Activated naive CD8-positive, alpha-beta T cell treated with anti-CD3 and anti-CD28 coated beads, Interleukin-2, amount 50 U/mL, for 16 hours (primary cell): Measurements from ENCODE around the gene CEACAM1.
"Not testable (repeated sequence)": the region's sequence is repeated elsewhere in the genome, so short reads cannot be mapped to it uniquely, and the experiment has no call there.

Source experiments
- DNase-seq: peaks from one replicate; pipeline ENCODE4 v3.0.0-alpha.2; 2020; ENCODE audit warnings: low read depth, low spot score

Gene CEACAM1

DNA sequence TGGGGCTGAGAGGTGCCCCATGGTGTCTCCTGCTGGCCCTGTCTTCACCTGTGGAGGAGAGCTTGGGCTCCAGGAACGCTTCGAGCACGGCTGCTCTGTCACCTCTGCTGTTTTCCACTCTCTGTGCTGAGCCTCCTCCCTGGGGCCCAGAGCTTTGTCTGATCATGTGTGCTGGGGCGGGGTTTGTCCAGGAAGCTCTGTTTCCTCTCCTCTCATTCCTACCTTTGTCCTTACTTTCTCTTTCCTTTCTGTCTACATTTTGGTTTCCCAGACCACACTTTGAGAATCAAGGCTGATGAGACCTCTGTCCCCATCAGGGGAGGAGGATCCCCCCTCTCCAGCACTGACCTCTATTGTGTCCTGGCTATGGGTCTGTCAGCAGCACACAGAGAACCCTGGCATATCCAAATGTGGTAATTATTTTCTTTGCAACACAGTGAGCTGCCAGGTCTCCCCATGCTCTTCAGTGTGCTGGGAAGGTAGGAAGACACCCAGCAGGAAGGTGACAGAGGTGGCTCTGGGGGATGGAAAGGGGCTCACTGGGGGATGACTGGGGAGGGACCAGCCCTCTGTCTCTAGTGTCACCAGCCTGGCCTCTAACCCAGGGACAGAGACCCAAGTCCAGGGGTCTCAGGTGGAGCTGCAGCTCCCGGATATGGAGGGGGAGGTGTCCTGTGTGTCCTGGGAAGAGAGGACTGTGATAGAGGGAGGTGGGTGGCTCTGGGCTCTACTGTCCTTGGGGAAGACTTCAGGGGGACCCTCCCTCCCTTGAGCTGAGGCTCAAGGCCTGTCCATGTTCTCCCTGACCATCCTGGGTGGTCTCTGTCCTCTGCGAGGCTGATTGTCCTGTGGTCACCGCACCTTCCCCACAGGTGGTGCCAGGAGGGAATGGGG, at the start of gene CEACAM1:
Gene CEACAM1, minus strand, starts transcription at position 128 of the 894 bp plus-strand sequence. Its CDS starts 107 bp downstream, at position 21.
- DNase-seq = no peak

GRCh38 chr19:42577016-42577415, 48.7 kb upstream of the CEACAM1 start:
- DNase-seq = no peak

DNA sequence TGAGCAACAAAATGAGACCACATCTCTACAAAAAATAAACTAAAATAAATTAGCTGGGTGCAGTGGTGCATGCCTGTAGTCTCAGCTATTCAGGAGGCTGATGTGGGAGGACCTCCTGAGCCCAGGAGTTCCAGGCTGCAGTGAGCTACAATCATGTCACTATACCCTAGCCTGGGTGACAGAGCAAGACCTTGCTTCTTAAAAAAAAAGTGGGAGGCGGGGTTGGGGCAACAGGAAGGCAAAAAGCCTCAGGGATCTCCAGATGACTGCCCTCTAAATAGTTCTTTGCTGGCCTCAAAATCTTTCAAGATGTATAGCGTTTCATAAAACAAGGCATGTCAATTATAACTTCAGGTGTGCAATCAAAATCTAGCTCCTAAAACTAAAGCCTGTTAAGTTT, 48.0 kb upstream of the CEACAM1 start:
- DNase-seq = no peak

DNA sequence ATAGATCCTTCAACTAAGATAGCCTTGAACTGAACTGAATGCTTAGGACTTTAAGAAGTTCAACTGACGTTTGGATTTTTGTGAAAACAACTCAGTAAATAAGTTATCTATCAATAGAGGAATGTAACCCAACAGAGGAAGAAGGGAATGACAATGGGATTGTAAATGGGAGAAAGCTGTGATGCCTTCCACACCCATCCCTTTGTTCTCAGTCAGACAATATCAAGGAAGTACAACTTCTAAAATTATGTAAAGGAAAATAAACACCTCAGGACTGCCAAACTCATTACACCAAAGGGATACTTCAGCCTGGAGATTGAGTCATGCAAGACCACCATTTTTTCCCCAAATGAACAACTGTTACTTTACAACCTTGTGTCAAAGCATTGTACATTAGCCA, 45.4 kb upstream of the CEACAM1 start:
- no peak for DNase-seq

DNA sequence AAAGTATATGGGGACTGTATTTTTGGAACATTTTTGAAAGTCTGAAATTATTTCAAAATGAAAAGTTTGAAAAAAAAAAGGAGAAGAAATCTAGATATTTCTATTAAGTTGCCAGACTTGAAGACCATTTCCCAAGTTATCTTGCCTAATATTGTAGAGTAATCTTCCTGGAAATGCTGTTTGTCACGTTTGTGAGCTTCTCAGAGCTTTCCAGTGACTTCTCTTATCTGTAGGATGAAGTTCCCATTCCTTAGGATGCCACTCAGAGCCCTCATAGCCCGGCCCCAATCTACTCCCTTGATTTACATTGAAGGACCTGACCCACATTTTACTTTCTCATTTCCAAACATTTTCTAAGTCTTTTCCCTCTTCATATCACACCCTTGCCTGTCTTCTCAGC, 42.8 kb upstream of the CEACAM1 start:
- DNase-seq = no peak

GRCh38 chr19:42569193-42569592, 40.9 kb upstream of the CEACAM1 start:
- DNase-seq = no peak

DNA sequence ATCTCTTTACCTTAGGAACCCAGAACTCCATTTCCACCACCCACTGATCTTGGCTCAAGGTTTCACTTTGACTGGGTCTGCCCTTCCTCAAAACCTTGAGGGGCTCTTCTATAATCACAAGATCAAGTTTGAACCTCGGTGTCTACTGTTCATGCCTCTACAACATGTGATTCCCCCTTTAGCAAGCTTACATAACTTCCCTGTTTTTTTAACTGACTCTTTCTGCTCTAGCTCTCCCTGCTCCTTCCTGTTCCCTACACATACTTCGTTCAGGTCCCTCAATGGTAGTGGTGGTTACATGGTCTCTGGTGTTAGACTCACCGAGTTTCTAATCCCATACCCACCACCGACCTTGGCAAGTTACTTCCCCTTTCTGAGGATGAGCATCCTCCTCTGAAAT, 39.7 kb upstream of the CEACAM1 start:
- DNase-seq = no peak

- DNase-seq = no peak
These were observed 39.3 kb upstream of the CEACAM1 start for GRCh38 chr19:42567567-42567966.

DNA sequence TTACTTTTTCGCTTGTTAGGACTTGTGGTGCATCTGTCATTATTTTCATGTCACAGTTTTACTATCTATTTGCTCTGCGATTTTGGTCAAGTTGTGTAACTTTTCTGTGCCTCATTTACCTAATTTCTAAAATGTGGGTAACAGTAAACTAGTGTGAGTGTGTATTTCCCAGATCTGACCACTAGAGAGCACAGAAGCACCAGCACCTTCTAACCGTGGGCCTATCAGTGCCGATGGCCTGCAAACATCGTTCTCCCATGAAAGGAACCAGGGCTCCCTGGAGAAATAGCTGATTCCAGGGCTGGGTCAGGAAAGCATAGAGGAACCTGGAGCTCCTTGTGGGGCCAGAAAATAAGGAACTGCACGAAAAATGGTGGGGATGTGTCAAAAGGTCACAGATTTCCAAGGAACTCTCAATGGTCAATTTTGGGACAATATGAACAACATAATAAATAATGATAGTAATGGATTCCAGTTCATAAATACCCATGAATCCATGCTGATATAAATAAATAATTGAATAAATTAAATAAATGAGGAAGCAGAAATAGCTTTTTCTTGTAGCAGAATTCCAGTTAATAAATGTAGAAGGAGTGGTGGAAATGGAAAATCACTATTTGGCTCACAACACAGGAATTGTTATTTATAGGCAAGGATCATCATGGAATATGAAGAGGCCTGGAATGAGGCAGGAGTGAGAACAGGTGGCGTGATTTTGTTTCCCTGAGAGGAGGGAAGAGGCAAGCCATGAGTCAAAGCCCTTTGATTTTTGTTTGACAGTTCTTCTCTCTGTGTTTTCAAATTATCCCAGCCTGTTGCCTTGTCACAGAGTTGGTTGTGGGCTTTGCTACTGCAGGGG, 35.3 kb upstream of the CEACAM1 start:
- DNase-seq = no peak

- DNase-seq = no peak
These were observed 33.2 kb upstream of the CEACAM1 start for GRCh38 chr19:42561512-42561911.

DNA sequence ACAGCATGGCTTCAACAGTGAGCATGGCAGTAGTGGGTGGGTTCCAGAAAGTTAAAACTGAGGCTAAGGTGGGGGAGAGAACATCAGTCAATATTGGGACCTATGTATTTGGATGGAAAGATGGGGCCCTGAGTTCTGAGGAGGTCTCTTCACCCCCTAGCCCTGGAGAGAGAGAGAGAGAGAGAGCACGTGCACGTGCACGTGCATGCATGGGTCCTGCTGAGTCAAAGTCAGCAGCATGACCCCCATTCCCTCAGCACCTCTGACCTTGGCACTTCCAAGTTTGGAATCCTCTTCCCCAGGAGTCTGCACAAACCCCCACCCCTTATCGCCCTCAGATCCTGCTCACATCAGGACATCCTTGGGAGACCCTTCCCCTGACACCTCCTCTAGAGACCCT, 32.5 kb upstream of the CEACAM1 start:
- DNase-seq = no peak

- DNase-seq = no peak
These were observed 30.3 kb upstream of the CEACAM1 start for GRCh38 chr19:42558450-42559150.

DNA sequence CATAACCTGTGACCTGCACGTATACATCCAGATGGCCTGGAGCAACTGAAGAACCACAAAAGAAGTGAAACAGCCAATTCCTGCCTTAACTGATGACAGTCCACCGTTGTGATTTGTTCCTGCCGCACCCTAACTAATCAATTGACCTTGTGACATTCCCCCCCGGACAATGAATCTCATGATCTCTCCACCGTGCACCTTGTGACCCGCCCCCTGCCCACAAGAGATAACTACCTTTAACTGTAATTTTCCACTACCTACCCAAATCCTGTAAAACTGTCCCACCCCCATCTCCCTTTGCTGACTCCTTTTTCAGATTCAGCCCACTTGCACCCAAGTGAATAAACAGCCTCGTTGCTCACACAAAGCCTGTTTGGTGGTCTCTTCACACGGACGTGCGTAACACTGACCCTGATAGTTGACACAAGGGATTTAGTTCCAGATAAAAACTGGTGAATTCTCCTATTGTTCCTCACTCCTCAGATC, 29.1 kb upstream of the CEACAM1 start:
- DNase-seq = not testable (repeated sequence)

- no peak for DNase-seq
These were observed 27.5 kb upstream of the CEACAM1 start for GRCh38 chr19:42555801-42556200.

DNA sequence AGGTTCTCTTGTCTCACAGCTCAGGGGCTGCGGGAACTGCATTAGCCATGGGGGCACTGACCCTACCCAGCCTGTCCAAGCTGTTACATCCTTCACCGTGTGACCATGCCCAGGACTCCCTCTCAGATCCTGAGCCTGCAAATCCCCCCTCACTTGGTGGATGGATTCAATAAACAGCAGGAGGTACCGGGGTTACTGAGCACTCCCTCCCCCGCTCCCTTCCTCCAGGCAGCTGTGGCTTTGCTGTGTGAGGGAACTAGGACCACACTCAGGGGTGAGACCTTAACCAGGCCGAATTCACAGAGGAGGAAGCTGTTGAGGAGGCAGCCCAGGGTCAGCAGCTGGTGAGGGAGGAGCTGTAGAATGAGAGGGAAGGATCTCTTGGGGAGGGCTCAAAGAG, 27.0 kb upstream of the CEACAM1 start:
- no peak for DNase-seq

DNA sequence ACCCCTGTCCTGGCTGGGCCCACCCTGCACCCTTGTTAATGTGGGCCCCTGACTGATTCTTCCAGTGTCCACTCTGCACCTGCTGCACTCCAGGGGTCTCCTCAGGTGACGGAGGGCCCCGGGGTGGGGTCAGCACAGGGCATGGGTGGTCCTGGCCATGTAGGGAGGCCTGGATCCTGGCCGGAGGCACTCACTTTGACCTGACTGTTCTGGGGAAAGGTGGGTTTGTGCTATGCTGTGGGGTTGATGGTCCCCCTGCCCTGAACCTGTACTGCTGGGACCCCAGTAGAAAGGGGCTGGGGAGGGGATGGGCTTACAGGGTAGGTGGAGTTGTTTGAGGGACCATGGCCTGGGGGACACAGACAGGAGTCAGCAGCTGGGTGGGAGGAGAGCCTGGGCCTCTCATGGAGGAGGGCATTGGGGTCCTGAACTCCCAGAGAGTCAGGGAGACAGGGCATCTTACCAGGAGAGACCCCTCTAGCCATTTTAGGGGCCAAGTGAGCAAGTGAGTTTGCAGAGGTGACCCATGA, 25.8 kb upstream of the CEACAM1 start:
- DNase-seq = no peak

GRCh38 chr19:42553292-42554045, 25.2 kb upstream of the CEACAM1 start:
- DNase-seq = no peak

DNA sequence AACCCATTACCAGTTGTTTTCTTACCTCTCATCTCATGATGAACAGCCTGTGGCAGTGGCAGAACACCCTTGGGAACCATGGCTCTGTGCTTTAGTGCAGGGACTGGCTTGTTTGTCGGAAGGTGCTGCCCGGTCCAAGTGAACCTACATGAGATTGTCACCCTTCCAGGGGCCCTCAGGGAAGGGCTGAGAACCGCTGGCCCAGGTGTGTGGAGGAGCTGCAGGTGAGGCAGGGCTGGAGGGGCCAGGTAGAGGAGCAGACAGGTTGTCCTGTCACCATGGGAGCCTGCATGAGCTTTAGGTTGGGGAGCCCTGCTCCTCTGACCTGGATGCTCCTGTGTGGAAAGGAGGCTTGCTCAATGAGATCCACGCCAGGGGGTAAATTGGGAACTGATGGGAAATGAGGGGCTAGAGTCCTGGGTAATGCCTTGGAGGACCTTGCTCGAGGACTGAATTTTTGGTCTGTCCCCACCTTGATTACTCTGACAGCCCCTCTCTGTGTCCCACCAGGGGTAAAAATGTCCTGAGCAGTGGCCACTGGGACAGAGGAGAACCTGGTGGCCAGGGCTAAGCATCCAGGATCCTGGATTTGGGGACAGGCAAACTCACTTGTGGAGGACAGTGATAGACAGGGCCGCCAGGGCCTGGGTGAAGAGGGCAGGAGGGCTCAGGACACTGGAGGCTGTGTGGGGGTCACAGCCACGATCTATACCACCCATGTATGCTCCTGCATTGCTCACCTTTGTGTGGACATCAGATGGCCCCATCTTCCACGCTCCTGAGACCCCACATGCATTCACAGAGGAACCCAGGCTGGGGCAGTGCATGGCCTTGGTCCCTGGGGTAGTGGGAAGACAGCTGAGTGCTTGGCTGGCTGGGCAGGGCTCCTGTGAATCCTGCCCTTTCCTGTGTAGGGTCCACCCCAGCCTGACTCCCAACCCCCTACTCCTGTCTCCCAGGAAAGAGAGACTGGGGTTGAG, 24.1 kb upstream of the CEACAM1 start:
- DNase-seq = no peak

GRCh38 chr19:42550521-42550920, 22.2 kb upstream of the CEACAM1 start:
- not testable (repeated sequence) for DNase-seq

GRCh38 chr19:42549067-42549466, 20.8 kb upstream of the CEACAM1 start:
- not testable (repeated sequence) for DNase-seq
